ENCODE results near the gene SP2. TPM values are rescaled to one million over a fixed set of nuclear protein-coding genes. Genes with fewer than 3 reads are reported as not detected.

Gene SP2
- total RNA-seq, 1 experiment from 2014 or later: 22.2 TPM

DNA sequence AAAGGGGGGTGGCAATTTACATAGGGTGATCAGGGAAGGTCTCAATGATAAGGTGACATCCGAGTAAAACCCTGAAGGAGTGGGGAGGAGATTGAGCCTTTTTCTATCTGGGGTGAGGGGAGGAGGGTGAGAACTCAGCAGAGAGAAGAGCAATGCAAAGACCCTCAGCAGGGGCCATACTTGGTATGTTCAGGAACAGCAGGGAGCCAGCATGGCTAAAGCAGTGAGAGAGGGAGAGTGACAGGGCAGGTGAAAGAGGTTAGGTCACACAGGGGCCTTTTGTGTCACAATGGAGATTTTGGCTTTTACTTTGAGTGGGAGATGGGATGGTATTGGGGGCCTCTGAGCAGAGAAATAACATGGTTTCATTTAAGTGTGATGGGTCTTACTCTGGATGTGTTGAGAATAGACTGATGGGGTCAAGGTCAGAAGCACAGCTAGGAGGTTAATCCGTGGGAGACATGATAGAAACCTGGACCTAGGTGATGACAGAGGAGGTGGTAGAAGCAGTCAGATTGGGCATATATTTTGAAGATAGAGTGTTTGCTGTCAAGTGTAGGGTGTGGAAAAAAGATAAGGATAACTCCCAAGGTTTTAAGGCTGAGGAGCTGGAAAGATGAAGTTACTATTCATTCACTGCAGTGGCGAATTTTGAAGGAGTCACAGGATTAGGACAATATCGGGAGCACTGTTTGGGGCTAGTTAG lies 6.2 kb downstream of the SP2 start:
- no TSS peak for BruUV-seq (replicated peaks)
- CTCF ChIA-PET: interaction anchor here (1.2 kb wide), 1 partner anchor 12 kb away, joined by 3 read pairs; no protein-coding TSS in a partner anchor
- no peak overlapping the region for H3K27ac ChIP-seq (ENCODE audit: low read depth, low read length)
- no peak for DNase-seq (ENCODE audit: low read depth, low spot score)
- no peak for ATAC-seq
- peaks cover 0 to 7% of the 10 kb centered on the region in 2 experiments; a peak in 1 of 4 replicates for H3K36me3 ChIP-seq (ENCODE audit: control insufficient read depth in 1 of 2, insufficient read depth in 2 of 2, low read length in 2 of 2)
- H3K9me3 ChIP-seq (ENCODE audit: control insufficient read depth in 1 of 2, insufficient read depth in 1 of 2, low read depth in 1 of 2, low read length in 2 of 2): no peaks in the 10 kb centered on the region
- intact Hi-C loops (cut with micrococcal nuclease): no loop called here
- peaks cover 12% of the 10 kb centered on the region; the same call in 1 of the 2 replicates for H3K79me2 ChIP-seq (ENCODE audit: insufficient read depth, low read length)
- H4K20me1 ChIP-seq (ENCODE audit: insufficient read depth): no peaks in the 10 kb centered on the region
- no peak overlapping the region for H3K9ac ChIP-seq (ENCODE audit: low read length)
- TF ChIP-seq SIN3A (IDR thresholded peaks at IDR 0.05; ENCODE audit: low read depth) (no peak), JUND (IDR thresholded peaks at IDR 0.05) (no peak), ZNF274 (IDR thresholded peaks at IDR 0.05; ENCODE audit: low read depth, low read length) (no peak), CEBPB (IDR thresholded peaks at IDR 0.05; ENCODE audit: low read depth) (no peak), POLR2AphosphoS5 (IDR thresholded peaks at IDR 0.05; ENCODE audit: low read depth, low read length) (no peak), EZH2 (IDR thresholded peaks at IDR 0.05) (no peak), FOSL1 (IDR thresholded peaks at IDR 0.05; ENCODE audit: low read depth) (no peak), POLR2A (IDR thresholded peaks at IDR 0.05; ENCODE audit: borderline replicate concordance, extremely low read depth, insufficient read depth, insufficient read length) (no peak), CTCF (IDR thresholded peaks at IDR 0.05 in 2 of 3, conservative IDR thresholded peaks at IDR 0.05 in 1 of 3; ENCODE audit: borderline replicate concordance in 1 of 3, insufficient read depth in 1 of 3, low read depth in 2 of 3, low read length in 2 of 3) (no peak), SP1 (IDR thresholded peaks at IDR 0.05; ENCODE audit: low read depth) (no peak), YY1 (IDR thresholded peaks at IDR 0.05; ENCODE audit: extremely low read depth, insufficient replicate concordance, low read depth, low read length) (no peak), EGR1 (IDR thresholded peaks at IDR 0.05; ENCODE audit: low read depth) (no peak), CBX3 (IDR thresholded peaks at IDR 0.05; ENCODE audit: low read depth) (no peak), RAD21 (IDR thresholded peaks at IDR 0.05; ENCODE audit: low read depth) (no peak), TCF7L2 (IDR thresholded peaks at IDR 0.05; ENCODE audit: borderline replicate concordance, extremely low read depth, insufficient read depth, insufficient read length) (no peak)
- TF ChIP-seq, protein P1, sequence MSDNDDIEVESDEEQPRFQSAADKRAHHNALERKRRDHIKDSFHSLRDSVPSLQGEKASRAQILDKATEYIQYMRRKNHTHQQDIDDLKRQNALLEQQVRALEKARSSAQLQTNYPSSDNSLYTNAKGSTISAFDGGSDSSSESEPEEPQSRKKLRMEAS (IDR thresholded peaks at IDR 0.05): no peak
- TF ChIP-seq, protein P2, sequence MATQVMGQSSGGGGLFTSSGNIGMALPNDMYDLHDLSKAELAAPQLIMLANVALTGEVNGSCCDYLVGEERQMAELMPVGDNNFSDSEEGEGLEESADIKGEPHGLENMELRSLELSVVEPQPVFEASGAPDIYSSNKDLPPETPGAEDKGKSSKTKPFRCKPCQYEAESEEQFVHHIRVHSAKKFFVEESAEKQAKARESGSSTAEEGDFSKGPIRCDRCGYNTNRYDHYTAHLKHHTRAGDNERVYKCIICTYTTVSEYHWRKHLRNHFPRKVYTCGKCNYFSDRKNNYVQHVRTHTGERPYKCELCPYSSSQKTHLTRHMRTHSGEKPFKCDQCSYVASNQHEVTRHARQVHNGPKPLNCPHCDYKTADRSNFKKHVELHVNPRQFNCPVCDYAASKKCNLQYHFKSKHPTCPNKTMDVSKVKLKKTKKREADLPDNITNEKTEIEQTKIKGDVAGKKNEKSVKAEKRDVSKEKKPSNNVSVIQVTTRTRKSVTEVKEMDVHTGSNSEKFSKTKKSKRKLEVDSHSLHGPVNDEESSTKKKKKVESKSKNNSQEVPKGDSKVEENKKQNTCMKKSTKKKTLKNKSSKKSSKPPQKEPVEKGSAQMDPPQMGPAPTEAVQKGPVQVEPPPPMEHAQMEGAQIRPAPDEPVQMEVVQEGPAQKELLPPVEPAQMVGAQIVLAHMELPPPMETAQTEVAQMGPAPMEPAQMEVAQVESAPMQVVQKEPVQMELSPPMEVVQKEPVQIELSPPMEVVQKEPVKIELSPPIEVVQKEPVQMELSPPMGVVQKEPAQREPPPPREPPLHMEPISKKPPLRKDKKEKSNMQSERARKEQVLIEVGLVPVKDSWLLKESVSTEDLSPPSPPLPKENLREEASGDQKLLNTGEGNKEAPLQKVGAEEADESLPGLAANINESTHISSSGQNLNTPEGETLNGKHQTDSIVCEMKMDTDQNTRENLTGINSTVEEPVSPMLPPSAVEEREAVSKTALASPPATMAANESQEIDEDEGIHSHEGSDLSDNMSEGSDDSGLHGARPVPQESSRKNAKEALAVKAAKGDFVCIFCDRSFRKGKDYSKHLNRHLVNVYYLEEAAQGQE (IDR thresholded peaks at IDR 0.05; ENCODE audit: low read depth): no peak
- TF ChIP-seq, protein P3, sequence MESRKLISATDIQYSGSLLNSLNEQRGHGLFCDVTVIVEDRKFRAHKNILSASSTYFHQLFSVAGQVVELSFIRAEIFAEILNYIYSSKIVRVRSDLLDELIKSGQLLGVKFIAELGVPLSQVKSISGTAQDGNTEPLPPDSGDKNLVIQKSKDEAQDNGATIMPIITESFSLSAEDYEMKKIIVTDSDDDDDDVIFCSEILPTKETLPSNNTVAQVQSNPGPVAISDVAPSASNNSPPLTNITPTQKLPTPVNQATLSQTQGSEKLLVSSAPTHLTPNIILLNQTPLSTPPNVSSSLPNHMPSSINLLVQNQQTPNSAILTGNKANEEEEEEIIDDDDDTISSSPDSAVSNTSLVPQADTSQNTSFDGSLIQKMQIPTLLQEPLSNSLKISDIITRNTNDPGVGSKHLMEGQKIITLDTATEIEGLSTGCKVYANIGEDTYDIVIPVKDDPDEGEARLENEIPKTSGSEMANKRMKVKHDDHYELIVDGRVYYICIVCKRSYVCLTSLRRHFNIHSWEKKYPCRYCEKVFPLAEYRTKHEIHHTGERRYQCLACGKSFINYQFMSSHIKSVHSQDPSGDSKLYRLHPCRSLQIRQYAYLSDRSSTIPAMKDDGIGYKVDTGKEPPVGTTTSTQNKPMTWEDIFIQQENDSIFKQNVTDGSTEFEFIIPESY (IDR thresholded peaks at IDR 0.05; ENCODE audit: extremely low read depth, insufficient replicate concordance, low read length): no peak
- TF ChIP-seq, protein P4, sequence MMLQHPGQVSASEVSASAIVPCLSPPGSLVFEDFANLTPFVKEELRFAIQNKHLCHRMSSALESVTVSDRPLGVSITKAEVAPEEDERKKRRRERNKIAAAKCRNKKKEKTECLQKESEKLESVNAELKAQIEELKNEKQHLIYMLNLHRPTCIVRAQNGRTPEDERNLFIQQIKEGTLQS (IDR thresholded peaks at IDR 0.05): no peak
- H3K4me1 ChIP-seq (ENCODE audit: control insufficient read depth in 1 of 2, insufficient read depth in 2 of 2, low read length in 2 of 2): peaks cover 3 to 5% of the 10 kb centered on the region in 2 experiments; a peak in 3 of 4 replicates
- H3K27me3 ChIP-seq (ENCODE audit: insufficient read depth, low read length): no peaks in the 10 kb centered on the region
- H2AFZ ChIP-seq (ENCODE audit: low read depth, low read length, poor library complexity, severe bottlenecking): no peak overlapping the region
- no peaks in the 10 kb centered on the region for H3K9me2 ChIP-seq (ENCODE audit: insufficient read depth)
- POLR2A ChIA-PET: no interaction called here
- no peak overlapping the region for H3K4me2 ChIP-seq (ENCODE audit: low read length)
- no peak overlapping the region for H3K4me3 ChIP-seq (replicated peaks in 1 of 2; ENCODE audit: low read depth in 1 of 2, low read length in 2 of 2)
- RAD21 ChIA-PET (ENCODE audit: low non-redundant PET in 1 of 2, low total read pairs in 2 of 2, uncharacterized antibody in 2 of 2, unreplicated experiment in 2 of 2): no interaction called here
